ENCODE measurements around the gene SMYD3.

GRCh38 chr1:246302711-246303317 lies 204.3 kb downstream of the SMYD3 start:
- TF ChIP-seq CTCF (IDR thresholded peaks at IDR 0.05; ENCODE audit: insufficient read depth, low read length), result no peak
- TF ChIP-seq SPI1 (IDR thresholded peaks at IDR 0.05; ENCODE audit: borderline replicate concordance, low read depth), result no peak
- no peak for TF ChIP-seq GABPA (IDR thresholded peaks at IDR 0.05; ENCODE audit: low read depth)
- no peak for TF ChIP-seq REST (IDR thresholded peaks at IDR 0.05; ENCODE audit: insufficient replicate concordance, low read depth)
- no peak for TF ChIP-seq POLR2AphosphoS5 (IDR thresholded peaks at IDR 0.05; ENCODE audit: low read depth)
